ENCODE data around the gene AKAP17A.
A peak's percentile ranks its signal among the peaks of the same experiment; 100 is the strongest.

The AKAP17A gene

DNA sequence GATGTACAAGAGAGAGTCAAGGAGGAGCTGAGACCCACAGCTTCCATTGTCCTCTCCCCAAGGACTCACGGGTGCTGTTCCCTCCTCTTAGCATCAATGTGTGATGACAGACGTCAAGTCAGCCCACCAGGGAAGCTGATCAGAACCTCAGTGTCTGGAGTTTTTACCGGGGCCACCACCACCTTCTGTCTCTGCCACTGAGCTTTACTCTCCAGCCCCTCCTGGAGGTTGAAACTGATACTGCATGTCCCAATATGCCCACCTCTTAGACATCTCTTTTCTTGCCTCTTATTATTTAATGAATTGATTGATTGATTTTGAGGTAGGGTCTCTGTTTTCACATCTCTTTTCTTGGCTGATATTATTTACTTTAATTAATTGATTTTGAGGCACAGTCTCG lies 10.3 kb upstream of the AKAP17A start:
- DNase-seq (ENCODE audit: insufficient read length, low spot score) (peak; percentile 49), FAIRE-seq (peak; percentile 84)

DNA sequence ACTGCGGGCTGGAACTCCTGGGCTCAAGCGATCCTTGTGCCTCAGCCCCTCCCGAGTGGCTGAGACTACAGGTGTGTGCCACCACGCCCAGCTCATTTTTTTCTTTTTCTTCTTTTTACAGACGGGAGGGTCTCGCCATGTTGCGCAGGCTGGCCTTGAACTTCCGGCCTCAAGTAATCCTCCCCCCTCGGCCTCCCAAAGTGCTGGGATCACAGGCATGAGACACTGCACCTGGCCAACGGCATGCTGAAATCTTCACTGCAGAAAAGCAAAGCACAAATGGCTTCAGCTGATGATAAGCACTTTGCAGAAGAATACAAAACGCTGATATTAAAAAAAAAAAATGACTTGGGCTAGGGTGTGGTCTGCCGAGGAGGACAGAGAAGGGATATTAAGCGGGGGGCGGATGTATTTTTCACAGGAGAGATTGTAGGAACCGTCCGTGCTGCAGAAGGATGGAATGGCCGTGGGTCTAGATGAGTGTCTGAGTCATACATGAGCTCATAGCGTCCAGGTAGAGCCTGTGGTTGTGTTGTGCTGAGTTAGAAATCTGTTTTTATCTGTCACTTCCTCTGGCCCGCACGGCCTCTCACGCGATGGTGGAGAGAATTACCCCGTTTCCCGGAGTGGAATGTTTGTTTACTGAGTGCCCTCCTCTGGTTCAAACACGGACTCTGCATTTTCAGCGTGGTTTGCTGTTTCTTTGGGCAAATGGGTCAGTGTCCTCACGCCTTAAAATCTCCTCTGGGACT lies 8.5 kb upstream of the AKAP17A start:
- FAIRE-seq (peak; percentile 39), DNase-seq (ENCODE audit: insufficient read length, low spot score) (no peak)

DNA sequence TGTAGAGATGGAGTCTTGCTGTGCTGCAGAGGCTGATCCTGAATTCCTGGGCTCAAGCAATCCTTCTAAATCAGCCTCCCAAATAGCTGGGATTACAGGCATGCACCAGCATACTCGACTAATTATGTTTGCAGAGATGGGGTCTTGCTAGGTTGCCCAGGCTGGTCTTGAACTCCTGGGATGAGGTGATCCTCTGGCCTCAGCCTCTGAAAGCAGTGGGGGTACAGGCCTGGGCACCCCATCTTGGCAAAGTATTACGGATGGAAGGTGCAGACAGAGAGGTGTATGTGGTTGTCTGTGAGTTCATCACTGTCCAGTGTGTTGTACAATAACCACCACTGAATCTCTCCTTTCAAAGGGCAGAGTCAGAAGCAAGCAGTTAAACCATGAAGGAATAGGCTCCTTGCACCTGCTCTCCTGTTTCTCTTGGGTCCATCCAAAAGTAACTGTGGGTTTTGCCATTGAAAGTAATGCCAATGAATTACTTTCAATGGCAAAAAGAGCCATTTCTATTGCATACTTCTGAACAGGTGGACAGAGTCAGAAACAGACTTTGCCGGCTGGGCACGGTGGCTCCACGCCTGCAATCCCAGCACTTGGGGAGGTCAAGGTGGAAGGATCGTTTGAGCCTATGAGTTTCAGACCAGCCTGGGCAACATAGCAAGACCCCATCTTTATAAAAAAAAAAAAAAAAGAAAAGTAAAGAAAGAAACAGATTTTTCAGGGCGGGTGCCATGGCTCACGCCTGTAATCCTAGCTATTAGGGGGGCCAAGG lies 7.0 kb upstream of the AKAP17A start:
- DNase-seq (ENCODE audit: insufficient read length, low spot score) = no peak
- FAIRE-seq = no peak

DNA sequence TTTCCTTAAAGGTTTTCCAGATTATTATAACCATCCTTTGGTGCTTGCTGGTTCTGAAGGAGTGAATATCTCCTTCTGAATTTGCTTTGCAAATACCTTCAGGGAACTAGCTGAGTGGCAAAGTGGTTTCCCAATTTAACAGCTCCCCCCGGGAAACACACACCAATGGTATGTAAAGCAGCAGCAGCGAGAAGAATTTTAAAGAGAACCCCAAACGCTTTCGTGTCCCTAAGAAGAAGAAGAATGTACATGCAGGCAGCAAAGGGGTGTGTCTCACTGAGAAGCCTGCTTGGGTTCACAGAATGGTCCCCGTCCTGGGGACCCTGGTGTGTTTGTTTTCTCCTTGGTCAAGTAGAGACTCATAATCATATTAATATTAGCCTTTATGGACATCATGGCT lies 4.2 kb upstream of the AKAP17A start:
- no peak for DNase-seq (ENCODE audit: insufficient read length, low spot score)
- FAIRE-seq = peak; percentile 65

DNA sequence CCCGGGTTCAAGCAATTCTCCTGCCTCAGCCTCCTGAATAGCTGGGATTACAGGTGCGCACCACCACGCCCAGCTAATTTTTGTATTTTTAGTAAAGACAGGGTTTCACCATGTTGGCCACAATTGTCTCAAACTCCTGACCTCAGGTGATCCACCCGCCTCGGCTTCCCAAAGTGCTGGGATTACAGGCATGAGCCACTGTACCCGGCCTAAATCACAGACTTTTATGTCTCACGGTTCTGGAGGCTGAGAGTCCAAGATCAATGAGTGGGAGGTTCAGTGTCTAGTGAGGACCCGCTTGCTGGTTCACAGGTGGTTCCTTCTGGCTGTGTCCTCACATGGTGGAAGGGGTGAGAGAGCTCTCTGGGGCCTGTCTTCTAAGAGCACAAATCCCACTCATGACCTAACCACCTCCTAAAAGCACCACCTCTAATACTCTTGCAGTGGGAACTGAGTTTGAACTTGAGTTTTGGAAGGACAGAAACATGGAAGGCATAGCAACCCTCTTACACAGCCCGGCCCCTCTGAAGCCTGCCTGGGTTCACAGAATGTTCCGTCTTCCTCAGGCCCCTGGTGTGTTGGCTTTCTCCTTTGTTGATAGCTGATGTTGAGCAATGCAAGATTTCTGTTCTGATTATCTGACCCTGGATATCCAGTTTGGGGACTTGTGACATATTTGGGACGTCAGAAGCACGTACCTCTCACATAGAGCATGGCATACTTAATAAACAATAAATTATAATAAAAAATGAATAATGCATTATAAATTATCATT lies 1.9 kb upstream of the AKAP17A start:
- peak; percentile 40 for FAIRE-seq
- DNase-seq (ENCODE audit: insufficient read length, low spot score) = no peak

DNA sequence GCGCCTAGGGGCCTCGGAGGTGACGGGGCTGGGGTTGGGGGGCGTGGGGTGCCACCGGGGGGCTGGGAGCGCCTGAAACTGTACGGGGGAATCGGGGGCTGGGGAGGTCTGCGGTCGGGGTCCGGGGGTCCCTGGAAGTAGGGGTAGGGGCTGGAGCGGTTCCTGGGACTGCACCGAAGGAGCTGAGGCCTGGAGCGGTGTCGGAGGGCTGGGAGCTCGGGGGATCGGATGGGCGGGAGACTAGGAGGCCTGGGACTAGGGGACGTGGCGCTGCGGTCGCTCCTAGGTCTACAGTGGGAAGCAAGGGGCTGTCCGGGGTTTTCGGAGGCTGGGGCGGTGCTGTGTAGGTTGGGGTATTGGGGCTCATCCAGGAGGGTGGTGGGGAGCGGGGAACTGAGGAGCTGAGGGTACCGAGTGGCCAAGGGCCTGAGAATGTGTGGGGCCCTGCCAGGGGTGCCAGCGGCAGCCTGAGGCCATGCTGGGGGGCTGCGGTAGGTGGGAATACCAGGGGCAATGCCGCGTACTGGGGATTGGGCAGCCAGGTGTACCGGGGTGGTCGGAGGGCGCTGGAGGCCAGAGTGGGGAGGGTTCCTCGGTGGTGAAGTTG lies 562 bp downstream of the AKAP17A start:
- FAIRE-seq (no peak), DNase-seq (ENCODE audit: insufficient read length, low spot score) (no peak)

DNA sequence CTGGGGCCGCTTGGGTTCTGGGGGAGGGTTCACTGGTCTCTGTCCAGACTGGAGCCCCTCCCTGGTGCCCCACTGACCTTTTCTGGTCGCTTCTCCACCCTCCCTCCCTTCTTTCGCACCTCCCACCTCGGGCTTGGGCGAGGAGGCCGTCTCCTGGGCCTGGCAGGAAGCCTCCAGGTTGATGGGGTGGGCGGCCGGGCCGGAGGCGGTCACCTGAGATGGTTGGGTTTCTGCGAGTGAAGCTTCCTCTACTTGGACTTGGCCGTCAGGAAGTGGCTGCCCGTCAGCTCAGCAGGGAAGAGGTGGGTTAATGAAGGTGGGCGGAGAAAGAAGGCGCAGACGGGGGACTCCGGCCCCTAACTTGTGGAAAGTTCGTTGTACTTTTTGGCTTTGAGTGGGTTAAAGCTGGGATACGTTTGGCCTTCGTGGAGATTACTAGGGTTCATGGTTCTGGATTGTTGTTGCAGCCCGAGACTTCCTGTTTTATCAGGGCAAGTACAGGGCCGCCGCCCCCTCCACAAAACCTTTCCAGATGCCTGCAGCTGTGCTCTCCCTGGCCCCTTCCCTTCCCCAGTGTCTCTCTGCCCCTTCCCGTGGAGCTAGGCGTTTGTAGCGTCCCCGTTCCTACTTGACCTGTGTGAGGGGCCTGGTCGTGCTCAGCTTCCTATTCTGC lies 1.2 kb downstream of the AKAP17A start:
- FAIRE-seq (peak; percentile 89), DNase-seq (ENCODE audit: insufficient read length, low spot score) (peak; percentile 71)

DNA sequence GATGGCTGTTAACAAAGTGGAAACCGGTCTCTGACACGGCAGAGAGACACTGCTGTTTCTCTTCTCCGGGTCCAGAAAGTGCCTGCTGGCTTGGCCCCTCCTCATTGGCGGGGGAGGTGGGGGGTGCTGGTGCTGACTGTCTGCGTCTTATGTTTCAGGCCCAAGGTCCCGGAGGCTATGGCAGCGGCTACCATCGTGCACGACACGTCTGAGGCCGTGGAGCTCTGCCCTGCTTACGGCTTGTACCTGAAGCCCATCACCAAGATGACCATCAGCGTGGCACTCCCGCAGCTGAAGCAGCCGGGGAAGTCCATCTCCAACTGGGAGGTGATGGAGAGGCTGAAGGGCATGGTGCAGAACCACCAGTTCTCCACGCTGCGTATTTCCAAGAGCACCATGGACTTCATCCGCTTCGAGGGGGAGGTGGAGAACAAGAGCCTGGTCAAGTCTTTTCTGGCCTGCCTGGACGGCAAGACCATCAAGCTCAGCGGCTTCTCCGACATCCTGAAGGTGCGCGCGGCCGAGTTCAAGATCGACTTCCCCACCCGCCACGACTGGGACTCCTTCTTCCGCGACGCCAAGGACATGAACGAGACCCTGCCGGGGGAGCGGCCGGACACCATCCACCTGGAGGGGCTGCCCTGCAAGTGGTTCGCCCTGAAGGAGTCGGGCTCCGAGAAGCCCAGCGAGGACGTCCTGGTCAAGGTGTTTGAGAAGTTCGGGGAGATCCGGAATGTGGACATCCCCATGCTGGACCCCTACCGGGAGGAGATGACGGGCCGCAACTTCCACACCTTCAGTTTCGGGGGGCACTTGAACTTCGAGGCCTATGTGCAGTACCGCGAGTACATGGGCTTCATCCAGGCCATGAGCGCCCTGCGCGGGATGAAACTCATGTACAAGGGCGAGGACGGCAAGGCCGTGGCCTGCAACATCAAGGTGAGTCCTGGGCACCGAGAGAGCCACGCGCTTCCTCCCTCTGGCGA lies 2.2 kb downstream of the AKAP17A start:
- DNase-seq (ENCODE audit: insufficient read length, low spot score) (no peak), FAIRE-seq (no peak)

DNA sequence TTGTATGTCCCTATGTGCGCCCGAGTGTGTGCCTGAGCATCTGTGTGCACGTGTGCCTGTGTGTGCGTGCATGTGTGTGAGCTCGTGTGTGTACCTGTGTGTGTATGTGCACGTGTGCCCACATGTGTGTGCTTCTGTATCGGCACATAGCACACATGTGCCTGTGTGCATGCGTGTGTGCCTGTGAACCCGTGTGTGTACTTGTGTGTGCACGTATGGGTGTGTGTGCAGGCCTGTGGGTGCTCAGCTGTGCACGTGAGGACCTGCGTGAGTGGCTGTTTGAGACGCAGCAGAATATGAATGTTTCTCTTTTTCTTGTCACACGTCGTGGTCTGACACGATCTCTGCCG lies 4.3 kb downstream of the AKAP17A start:
- no peak for DNase-seq (ENCODE audit: insufficient read length, low spot score)
- no peak for FAIRE-seq

DNA sequence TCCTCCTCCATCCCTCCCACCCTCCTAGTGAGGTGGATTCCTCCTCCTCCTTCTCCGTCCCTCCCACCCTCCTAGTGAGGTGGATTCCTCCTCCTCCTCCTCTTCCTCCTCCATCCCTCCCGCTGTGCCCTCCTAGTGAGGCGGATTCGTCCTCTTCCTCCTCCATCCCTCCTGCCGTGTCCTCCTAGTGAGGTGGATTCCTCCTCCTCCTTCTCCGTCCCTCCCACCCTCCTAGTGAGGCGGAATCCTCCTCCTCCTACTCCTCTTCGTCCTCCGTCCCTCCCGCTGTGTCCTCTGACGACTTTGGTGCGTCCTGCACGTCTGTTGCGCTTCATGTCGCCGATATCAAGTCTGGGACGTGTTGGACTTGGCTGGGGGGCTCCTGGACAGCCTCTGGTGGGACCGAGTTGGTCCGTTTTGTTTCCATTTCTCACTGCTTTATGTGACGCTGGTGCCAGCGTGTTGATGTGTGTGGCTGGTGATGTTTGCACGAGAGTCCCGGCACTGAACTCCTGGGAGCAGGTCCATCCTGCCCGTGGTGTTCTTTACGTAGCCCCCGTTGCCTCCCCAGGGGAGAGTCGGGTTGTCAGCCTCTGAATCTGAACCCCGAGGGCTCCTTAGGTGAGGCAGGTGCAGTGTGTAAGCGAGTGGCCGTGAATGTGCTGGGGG lies 5.4 kb downstream of the AKAP17A start:
- no peak for FAIRE-seq

DNA sequence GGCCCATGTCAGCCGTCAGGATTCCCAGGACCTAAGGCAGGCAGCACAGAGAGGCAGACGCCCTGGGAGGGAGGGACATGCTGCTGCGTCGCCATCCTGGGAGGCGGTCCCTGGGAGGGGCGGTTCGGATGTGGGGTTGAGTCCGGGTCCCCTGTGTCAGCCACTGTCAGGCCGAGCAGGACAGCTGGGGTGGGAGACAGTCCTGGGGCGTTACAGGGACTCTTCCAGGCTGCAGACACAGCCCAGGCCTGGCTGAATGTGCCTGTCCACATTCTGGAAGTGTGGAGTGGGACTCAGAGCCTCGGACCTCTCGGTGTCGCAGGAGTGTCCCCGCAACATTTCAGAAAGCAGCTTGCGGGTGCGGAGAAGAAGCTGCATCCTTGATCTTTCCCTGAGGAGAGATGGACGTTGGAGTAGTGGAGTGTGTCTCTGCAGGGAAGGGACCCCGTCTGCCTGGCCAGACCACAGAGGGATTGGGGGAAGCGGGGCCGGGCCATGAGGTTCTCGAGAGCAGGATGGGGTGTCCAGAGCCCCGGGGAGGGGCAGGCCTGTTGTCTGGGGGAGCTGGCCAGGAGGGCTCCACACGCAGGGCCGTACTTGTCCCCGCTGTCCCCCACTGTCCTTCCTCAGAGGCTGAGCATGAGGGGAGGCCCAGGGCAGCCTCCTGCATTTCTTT lies 6.1 kb downstream of the AKAP17A start:
- DNase-seq (ENCODE audit: insufficient read length, low spot score) = no peak
- FAIRE-seq = no peak

More for the DNA sequence above, 5.4 kb downstream of the AKAP17A start:
- no peak for DNase-seq (ENCODE audit: insufficient read length, low spot score)

DNA sequence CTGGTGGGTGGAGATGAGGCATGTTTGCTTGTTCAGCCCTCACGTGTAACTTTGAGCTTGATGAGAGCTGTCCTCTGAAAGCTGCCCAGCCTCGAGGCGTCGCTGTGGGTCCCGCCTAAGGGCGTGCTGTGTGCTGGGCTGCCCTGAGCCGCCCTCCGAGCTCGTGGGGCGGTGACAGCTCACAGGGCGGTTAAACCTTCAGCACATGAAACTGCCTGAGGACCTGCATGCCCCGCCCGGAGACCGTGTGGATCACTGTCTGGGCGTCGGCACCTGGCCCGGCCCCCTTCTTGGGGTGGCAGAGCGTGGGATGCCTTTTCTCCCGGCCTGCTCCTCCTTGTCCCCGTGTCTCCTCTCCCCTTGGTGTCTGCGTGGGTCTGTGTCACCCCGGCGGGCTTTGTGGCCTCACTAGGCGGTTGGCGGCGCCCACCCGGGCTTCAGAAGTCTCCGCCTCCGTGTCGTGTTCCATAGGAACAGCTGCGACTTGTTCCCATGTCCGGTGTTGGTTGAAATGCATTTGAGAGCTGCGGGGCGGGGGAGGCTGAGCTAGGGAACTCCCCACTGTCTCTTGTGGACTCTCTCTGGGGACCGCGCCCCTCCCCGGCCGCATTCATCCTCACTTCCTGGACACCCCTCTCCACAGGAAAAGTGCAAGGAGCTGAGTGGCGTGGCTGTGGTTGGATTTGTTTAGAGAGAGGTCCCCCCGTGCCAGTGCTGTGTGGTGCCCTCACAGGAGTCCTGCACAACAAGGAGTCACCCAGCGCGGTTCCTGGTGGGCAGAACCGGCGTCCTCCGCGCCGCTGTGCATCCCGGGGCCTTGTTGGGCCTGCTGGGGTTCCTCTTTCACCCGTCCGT lies 6.8 kb downstream of the AKAP17A start:
- FAIRE-seq (peak; percentile 68), DNase-seq (ENCODE audit: insufficient read length, low spot score) (peak; percentile 68)

DNA sequence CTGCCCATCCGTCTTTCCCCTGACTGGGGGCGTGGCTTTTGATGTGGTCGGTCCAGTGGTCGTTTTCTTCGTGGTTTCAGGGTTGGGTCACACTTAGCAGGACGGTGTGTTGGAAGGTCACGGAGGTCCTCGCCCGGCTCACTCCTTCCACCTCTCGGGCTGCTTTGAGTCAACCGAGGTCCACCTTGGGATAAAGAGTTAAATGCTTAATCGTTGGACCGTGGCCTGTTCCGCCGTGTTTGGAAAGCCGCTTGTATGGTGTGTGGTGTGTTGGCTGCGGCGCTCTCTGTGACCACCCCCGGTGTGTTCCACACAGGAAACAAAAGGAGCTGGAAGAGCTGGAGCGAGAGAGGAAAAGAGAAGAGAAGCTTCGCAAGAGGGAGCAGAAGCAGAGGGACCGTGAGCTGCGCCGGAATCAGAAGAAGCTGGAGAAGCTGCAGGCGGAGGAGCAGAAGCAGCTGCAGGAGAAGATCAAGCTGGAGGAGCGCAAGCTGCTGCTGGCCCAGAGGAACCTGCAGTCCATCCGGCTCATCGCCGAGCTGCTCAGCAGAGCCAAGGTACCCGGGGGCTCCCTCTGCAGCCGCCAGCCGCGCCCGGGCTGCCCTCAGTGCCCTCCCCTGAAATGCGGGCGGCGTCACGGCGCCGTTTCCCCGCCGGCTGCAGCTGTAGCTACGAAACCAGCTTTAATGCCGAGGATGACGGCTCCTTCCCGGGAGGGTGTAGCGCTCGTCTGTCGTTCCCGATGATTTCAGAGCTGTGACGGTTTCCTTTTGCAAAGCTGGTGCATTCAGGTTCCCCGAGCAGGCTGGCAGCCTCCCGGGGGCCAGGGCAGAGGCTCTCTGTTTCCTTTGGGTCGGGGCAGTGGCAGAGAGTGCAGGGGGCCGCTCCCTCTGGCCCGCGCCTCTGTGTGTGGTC lies 7.7 kb downstream of the AKAP17A start:
- DNase-seq (ENCODE audit: insufficient read length, low spot score) (no peak), FAIRE-seq (no peak)

DNA sequence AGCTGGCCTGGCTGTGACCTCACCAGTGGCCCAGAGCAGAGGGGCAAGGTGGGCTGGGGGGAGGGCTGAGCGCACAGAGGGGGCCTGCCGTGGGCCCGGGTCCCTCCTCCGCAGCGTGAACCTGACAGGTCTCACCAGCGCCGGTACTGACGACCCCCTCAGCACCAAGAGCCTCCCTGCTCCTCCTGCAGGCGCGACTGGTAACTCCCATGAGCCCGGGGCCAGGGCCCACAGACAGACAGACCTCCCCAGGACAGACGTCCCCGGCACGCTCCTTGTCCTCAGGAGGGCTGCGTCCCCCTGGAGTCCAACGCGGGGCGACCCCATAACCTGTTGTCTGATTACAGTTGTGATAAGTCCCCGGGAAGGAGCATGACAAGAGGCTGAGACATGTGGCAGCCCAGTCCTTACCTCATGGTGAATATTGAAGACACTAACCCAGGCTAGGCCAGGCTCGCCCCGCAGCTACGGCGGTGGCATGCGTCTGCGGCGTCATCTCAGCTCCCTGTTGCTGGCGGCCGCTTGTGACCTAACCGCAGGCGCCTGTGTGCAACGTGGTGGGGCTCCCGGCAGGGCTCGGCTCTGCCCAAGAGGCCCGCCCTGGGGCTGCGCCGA lies 8.5 kb downstream of the AKAP17A start:
- DNase-seq (ENCODE audit: insufficient read length, low spot score) = no peak
- no peak for FAIRE-seq

DNA sequence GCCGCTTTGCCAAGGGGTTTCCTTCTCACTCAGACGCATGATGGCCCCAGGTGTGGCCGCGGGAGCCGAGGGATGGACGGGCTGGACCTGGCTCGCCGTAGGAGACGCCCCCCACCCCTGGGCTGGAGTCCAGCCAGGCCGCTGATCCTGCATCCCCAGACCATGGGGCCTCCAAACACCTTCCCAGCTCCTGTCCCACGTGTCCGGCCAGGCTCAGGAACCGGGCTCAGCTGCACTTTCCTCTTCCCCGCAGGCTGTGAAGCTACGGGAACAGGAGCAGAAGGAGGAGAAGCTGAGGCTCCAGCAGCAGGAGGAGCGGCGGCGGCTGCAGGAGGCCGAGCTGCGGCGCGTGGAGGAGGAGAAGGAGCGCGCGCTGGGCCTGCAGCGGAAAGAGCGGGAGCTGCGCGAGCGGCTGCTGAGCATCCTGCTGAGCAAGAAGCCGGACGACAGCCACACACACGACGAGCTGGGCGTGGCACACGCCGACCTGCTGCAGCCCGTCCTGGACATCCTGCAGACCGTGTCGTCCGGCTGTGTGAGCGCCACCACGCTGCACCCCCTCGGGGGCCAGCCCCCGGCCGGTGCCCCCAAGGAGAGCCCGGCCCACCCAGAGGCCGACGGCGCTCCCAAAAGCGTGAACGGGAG lies 9.1 kb downstream of the AKAP17A start:
- FAIRE-seq (no peak), DNase-seq (ENCODE audit: insufficient read length, low spot score) (no peak)
